Stomach (tissue), 9 donors: ENCODE measurements around the gene ING3. TPM values are rescaled to one million over a fixed set of nuclear protein-coding genes. Genes with fewer than 3 reads are reported as not detected.
A peak's percentile ranks its signal among the peaks of the same experiment; 100 is the strongest.

Source experiments
- DNase-seq, 2 donors: peaks; one replicate each; pipeline versions ENCODE4 v3.0.0 to v3.0.0-alpha.2; 2013 to 2019
- H3K27ac ChIP-seq, 5 donors: fragments of 200-600 bp in 4 of 5; sonication (generic) in 4 of 5; one replicate each; pipeline ENCODE4 v1.5.1; 2013 to 2019; ENCODE audit warnings: mild to moderate bottlenecking in 1 of 5, moderate library complexity in 1 of 5
- H3K27me3 ChIP-seq, 3 donors: fragments of 200-600 bp; sonication (generic); one replicate each; pipeline ENCODE4 v1.5.1; 2017 to 2019; ENCODE audit warnings: mixed run types in 1 of 3
- H3K36me3 ChIP-seq, 4 donors: fragments of 200-600 bp; sonication (generic); 1 replicate in 3 of 4; 2 replicates in 1 of 4; pipeline ENCODE4 v1.5.1; 2016 to 2019
- H3K4me1 ChIP-seq, 4 donors: fragments of 200-600 bp; sonication (generic); one replicate each; pipeline ENCODE4 v1.5.1; 2016 to 2019
- H3K4me3 ChIP-seq, 4 donors: fragments of 200-600 bp; sonication (generic) in 3 of 4; one replicate each; pipeline ENCODE4 v1.5.1; 2016 to 2019; ENCODE audit warnings: mild to moderate bottlenecking in 1 of 4
- H3K9me3 ChIP-seq, 4 donors: fragments of 200-600 bp; sonication (generic); one replicate each; pipeline ENCODE4 v1.5.1; 2016 to 2019
- EP300 ChIP-seq: sonication (generic); formaldehyde crosslinking; IDR thresholded peaks from one replicate; pipeline ENCODE4 v1.6.1; 2017; ENCODE audit warnings: antibody characterized with exemption
- POLR2A ChIP-seq, 4 donors: fragments of 450-650 bp; IDR thresholded peaks; one replicate each; pipeline ENCODE4 v1.6.1; 2016; ENCODE audit warnings: antibody characterized with exemption in 4 of 4, control low read depth in 2 of 4, mild to moderate bottlenecking in 1 of 4, moderate library complexity in 1 of 4
- POLR2AphosphoS5 ChIP-seq, 3 donors: sonication (generic); formaldehyde crosslinking; IDR thresholded peaks; one replicate each; pipeline ENCODE4 v1.6.1; 2016; ENCODE audit warnings: antibody characterized with exemption in 3 of 3
- WGBS, 5 donors: extraction: QIAGEN DNeasy Blood & Tissue Kit in 3 of 5; methylation state at CpG; one replicate each; pipeline versions ENCODE4 v1.1.5 to v1.1.7; 2013 to 2018; 5-methylcytosine and 5-hydroxymethylcytosine counted together
- intact Hi-C: fragments of 100-400 bp; cut with DNase I; formaldehyde crosslinking; loops from one replicate; pipeline ENCODE4 v1.15.1; 2023; ENCODE audit warnings: low total_unique reads
- polyA plus RNA-seq, 3 donors: library from polyadenylated mRNA; stranded (reverse); fragments of 200-250 nt; gene quantifications; one replicate each; pipeline ENCODE4 v1.2.3, GENCODE V29; 2013
- small RNA-seq, 4 donors: library from RNA; depleted of rRNA; stranded (forward); fragments of <200 nt; gene quantifications; one replicate each; pipeline ENCODE3, GENCODE V24; 2016
- total RNA-seq, 5 donors: library from RNA; depleted of rRNA; stranded (reverse); fragments of >200 nt; gene quantifications; one replicate each; pipeline versions ENCODE4 v1.1.0 to v1.2.3, GENCODE V29; 2014 to 2016
- TF ChIP-seq, protein P1 (sequence below), 7 experiments: fragments of 450-650 bp in 4 of 7; fragments of 200-600 bp in 3 of 7; sonication (generic) in 3 of 7; IDR thresholded peaks; one replicate each; pipeline ENCODE4 v1.5.1; 2016 to 2019; ENCODE audit warnings: antibody characterized with exemption in 7 of 7, control low read depth in 2 of 7, mild to moderate bottlenecking in 1 of 7
- donor health status: healthy with polysubstance abuse.
- donor health status: Bipolar disorder and iron deficiency.
- donor health status: healthy.

The ING3 gene
- total and polyA plus RNA-seq, 8 donors: 6.3 to 37.1 (median 16.2) TPM

DNA sequence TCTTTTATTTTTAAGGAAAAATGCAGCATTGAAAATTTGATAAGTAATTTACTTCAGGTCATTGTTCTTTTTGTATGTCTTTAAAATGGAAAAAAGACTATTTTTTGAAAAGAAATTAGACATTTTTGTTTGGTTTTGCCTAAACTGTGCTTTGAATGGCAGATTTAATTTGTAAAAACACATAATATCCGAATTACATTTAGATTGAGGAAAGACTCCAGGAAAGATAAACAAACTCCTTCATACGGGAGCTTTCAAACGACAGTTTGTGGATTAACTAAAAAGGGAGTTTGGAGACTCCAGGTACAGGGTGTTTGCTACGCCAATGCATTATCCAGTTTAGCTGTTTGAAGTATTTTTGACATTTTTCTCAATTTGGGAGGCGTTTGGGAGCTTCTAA is 74.0 kb downstream of the ING3 start:
- no peaks in the 10 kb centered on the region for H3K27me3 ChIP-seq
- DNase-seq: no peak
- no peaks in the 10 kb centered on the region for H3K36me3 ChIP-seq
- peaks cover 0 to 48% (median 20%) of the 10 kb centered on the region in 4 donors for H3K4me1 ChIP-seq
- WGBS, 5 donors: 22 to 37% (median 33%) methylated on average over 5 of the region's 5 CpGs
- no peak overlapping the region for H3K4me3 ChIP-seq
- TF ChIP-seq POLR2A (IDR thresholded peaks at IDR 0.05): no peak
- intact Hi-C loops: no loop called here
- peak overlapping the region in 4 of 5 donors; percentile 30 to 75 (median 58) for H3K27ac ChIP-seq
- H3K9me3 ChIP-seq: no peaks in the 10 kb centered on the region

DNA sequence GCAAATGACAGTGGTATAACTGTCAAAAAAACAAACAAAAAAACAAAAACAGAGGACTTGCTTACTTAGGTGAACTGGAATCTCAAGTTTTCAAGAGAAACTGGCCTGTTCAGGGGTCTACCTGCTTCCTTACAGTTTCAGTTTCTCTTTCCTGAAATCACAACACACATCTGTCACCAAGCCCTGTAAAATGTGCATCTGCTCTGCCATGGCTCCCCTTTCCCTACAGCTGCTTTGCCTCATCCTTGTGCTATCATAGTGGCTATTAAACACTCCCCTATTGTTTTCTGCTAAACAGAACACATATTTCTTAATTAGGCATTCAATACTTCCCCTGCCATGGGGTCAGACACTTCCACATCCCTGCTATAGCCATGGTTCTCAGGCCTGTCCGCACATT is 75.6 kb downstream of the ING3 start:
- H3K27me3 ChIP-seq: no peaks in the 10 kb centered on the region
- no peak for DNase-seq
- 89 to 98% (median 97%) methylated on average over 1 of the region's 1 CpG for WGBS, 5 donors
- intact Hi-C loops: no loop called here
- H3K36me3 ChIP-seq: no peaks in the 10 kb centered on the region
- peak overlapping the region in 1 of 5 donors; percentile 75 for H3K27ac ChIP-seq
- TF ChIP-seq POLR2A (IDR thresholded peaks at IDR 0.05): no peak
- TF ChIP-seq, protein P1, sequence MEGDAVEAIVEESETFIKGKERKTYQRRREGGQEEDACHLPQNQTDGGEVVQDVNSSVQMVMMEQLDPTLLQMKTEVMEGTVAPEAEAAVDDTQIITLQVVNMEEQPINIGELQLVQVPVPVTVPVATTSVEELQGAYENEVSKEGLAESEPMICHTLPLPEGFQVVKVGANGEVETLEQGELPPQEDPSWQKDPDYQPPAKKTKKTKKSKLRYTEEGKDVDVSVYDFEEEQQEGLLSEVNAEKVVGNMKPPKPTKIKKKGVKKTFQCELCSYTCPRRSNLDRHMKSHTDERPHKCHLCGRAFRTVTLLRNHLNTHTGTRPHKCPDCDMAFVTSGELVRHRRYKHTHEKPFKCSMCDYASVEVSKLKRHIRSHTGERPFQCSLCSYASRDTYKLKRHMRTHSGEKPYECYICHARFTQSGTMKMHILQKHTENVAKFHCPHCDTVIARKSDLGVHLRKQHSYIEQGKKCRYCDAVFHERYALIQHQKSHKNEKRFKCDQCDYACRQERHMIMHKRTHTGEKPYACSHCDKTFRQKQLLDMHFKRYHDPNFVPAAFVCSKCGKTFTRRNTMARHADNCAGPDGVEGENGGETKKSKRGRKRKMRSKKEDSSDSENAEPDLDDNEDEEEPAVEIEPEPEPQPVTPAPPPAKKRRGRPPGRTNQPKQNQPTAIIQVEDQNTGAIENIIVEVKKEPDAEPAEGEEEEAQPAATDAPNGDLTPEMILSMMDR (IDR thresholded peaks at IDR 0.05): no peak
- no peak for TF ChIP-seq EP300
- TF ChIP-seq POLR2AphosphoS5 (IDR thresholded peaks at IDR 0.05): no peak
- H3K4me3 ChIP-seq: no peak overlapping the region
- peaks cover 0 to 40% (median 18%) of the 10 kb centered on the region in 4 donors for H3K4me1 ChIP-seq
- H3K9me3 ChIP-seq: no peaks in the 10 kb centered on the region

DNA sequence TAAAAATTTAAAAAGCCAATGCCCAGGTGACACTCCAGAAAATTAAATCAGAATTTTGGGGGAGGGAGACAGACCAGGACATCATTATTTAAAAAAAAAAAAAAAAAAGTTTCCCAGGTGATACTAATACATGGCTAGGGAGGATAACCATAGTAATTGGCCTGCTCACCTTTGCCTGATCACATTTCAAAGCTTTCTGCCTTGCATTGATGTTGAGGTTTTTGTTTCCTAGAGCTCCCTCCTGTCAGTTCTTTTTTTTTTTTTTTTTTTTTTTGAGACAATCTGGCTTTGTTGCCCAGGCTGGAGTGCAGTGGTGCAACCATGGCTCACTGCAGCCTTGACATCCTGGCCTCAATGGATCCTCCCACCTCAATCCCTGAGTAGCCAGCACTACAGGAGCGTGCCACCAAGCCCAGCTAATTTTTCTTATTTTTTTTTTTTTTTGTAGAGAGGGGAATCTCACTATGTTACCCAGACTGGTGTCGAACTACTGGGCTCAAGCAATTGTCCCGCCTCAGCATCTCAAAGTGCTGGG is 76.1 kb downstream of the ING3 start:
- Histone ChIP-seq H3K27me3 (no peaks in the 10 kb centered on the region), H3K9me3 (no peaks in the 10 kb centered on the region), H3K36me3 (no peaks in the 10 kb centered on the region), H3K27ac (peak overlapping the region in 1 of 5 donors; percentile 75), H3K4me1 (peaks cover 0 to 40% (median 18%) of the 10 kb centered on the region in 4 donors), H3K4me3 (no peak overlapping the region)
- TF ChIP-seq EP300: no peak
- no peak for TF ChIP-seq POLR2A (IDR thresholded peaks at IDR 0.05)
- no peak for TF ChIP-seq POLR2AphosphoS5 (IDR thresholded peaks at IDR 0.05)
- TF ChIP-seq, protein P1 (IDR thresholded peaks at IDR 0.05): no peak
- intact Hi-C loops: no loop called here
- 84 to 97% (median 94%) methylated on average over 3 of the region's 3 CpGs for WGBS, 5 donors
- no peak for DNase-seq

Small RNA genes within 50 kb of the gene (small RNA-seq; reads per million reads assigned to genes)
- gene RNA5SP240: 0 reads per million in 4 donors

Other genes starting within 250 kb of the ING3 start
- 10 to 100 TPM in 4 of 5 donors, not detected in 1; 10.7 to 26.6 (median 18.8) TPM for gene TSPAN12, start 92.6 kb upstream of the ING3 start, total RNA-seq
- 10 to 100 TPM in 2 of 3 donors, 1 to 10 TPM in 1; 9.8 to 25.8 (median 17.5) TPM for gene TSPAN12, start 92.6 kb upstream of the ING3 start, polyA plus RNA-seq
- 10 to 100 TPM in 4 of 5 donors, 1 to 10 TPM in 1; 8.4 to 58.7 (median 44.9) TPM for gene CPED1, start 37.9 kb downstream of the ING3 start, total RNA-seq
- 1 to 10 TPM; 3.0 to 3.7 (median 3.2) TPM for gene CPED1, start 37.9 kb downstream of the ING3 start, polyA plus RNA-seq